Muscle of back (tissue), 13 donors: Measurements from ENCODE around the gene ATG14. TPM values are rescaled to one million over a fixed set of nuclear protein-coding genes. Genes with fewer than 3 reads are reported as not detected.
"Not testable (repeated sequence)": the region's sequence is repeated elsewhere in the genome, so short reads cannot be mapped to it uniquely, and the experiment has no call there.

ENCODE experiments used
- DNase-seq, 3 donors: peaks; one replicate each; pipeline versions ENCODE4 v3.0.0 to v3.0.0-alpha.2; 2013
- long read RNA-seq, 9 donors: transcript quantifications; one replicate each; lab custom pipeline, GENCODE V29; 2026
- polyA plus RNA-seq, 10 donors: library from polyadenylated mRNA; unstranded; fragments of 120-200 nt; gene quantifications; one replicate each; pipeline ENCODE4 v1.2.1, GENCODE V29; 2013; ENCODE audit not compliant: insufficient read length in 10 of 10

The ATG14 gene
- 10 to 100 TPM; 10.3 to 18.5 (median 14.1) TPM for polyA plus RNA-seq
- long read RNA-seq, donor 1, full-length matches to known transcripts: 2 of 2 reads
- long read RNA-seq, donor 1, partial matches to known transcripts: 0 of 2 reads
- long read RNA-seq, donor 1, other reads (novel, unspliced or antisense): 0 of 2 reads
- long read RNA-seq, donor 2, full-length matches to known transcripts: 1 of 1 reads
- long read RNA-seq, donor 2, partial matches to known transcripts: 0 of 1 reads
- long read RNA-seq, donor 2, other reads (novel, unspliced or antisense): 0 of 1 reads
- long read RNA-seq, donor 3: 0 reads
- long read RNA-seq, donor 4, full-length matches to known transcripts: 1 of 1 reads
- long read RNA-seq, donor 4, partial matches to known transcripts: 0 of 1 reads
- long read RNA-seq, donor 4, other reads (novel, unspliced or antisense): 0 of 1 reads
- long read RNA-seq, donor 5, full-length matches to known transcripts: 1 of 1 reads
- long read RNA-seq, donor 5, partial matches to known transcripts: 0 of 1 reads
- long read RNA-seq, donor 5, other reads (novel, unspliced or antisense): 0 of 1 reads
- long read RNA-seq, donor 6, full-length matches to known transcripts: 1 of 1 reads
- long read RNA-seq, donor 6, partial matches to known transcripts: 0 of 1 reads
- long read RNA-seq, donor 6, other reads (novel, unspliced or antisense): 0 of 1 reads
- long read RNA-seq, donor 7, full-length matches to known transcripts: 3 of 3 reads
- long read RNA-seq, donor 7, partial matches to known transcripts: 0 of 3 reads
- long read RNA-seq, donor 7, other reads (novel, unspliced or antisense): 0 of 3 reads
- long read RNA-seq, donor 8, full-length matches to known transcripts: 3 of 3 reads
- long read RNA-seq, donor 8, partial matches to known transcripts: 0 of 3 reads
- long read RNA-seq, donor 8, other reads (novel, unspliced or antisense): 0 of 3 reads
- long read RNA-seq, donor 9: 0 reads

DNA sequence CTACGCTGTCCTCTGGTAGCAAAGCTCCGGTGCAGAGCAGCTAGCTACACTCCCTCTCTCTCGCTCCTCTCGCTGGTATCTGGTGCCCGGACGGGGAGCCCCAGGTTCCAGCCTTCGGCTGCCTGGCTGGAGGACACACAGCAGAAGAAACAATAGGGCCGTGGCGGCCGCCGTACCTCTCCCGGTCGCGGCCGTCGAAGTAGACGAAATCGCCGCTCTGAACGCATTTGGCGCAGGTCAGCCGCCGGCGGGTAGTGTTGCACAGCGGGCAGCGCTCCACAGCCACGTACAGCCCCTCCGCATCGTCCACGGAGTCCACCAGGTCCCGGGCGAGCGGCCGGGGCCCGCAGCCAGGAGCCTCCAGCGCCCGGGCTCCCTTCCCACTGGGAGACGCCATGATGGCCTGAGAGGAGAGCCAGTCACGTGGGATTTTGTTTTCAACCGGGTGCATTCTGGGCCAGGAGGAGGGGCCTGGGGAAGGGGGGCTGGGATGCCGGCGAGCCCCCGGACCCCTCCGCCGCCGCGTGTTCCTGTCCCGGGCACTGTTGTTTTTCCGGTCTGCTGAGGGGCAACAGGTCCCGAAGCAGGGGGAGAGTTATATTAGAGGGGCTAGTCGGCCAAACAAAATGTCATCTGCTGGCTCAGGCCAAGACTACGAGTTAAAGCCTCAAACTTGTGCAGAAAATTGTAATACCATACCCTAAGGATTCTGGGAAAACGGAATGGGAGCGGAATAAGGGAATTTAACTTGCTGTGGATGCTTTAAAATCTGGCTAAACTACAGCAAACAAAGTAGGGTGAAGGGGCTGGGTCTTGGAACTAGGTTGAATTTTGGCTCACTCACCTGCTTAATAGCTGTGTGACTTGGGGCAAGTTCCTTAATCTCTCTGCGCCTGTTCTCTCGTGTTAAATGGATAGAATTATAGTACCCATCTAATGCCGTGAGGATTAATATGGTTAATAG is at the start of gene ATG14:
TSS of gene ATG14 (minus strand) at position 405 of the 964 bp plus-strand sequence. CDS start at position 397, 8 bp downstream.
- DNase-seq: peak; percentile 88 to 96 (median 90)

DNA sequence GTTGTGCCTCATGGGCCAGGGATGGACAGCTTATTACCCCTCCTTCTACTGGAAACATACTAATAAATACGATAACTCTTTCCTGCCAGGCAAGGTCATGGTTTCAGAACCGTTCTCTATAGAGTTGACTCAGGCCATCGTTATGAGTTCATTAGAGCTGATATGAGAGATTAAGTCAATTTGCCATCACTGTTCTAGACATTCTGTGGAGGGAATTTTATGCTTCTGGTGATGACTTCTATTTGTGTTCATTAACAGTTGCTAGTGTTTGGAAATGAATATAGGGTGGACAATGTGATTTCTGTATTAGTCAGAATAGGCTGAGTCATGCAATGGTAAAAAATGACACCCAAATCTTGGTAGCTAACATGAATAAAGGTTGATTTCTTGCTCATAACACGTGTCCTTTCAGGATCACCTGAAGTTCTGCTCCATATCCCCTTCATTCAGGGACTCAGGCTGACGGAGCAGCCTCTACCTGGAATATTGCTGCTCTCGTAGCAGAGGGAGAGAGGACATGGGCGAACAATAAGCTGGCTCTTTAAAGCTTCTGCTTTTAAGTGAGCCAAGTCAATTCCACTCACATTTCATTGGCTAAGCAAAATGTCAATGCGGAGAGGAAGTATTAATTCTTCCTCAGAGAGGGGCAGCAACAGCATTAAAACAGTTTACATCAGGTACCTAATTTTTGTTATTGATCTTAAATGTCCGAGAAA is 47.3 kb upstream of the ATG14 start:
- DNase-seq: no peak

DNA sequence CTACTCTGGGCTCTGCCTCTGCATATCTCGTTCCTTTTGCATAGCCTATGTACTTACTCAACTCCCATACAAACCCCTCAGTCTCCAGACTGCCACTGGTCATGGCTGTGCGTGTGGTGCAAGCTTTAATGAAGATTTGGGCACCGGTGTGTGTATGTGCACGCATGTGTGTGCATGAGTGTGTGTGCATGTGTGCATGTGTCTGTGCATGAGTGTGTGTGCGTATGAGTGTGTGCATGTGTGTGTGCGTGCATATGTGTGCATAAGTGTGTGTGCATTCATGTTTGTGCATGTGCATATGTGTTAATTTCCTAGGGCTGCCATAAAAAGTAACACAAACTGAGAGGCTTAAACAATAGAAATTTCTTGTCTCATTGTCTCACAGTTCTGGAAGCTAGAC is 45.9 kb upstream of the ATG14 start:
- DNase-seq: no peak

- not testable (repeated sequence) for DNase-seq
Measured at GRCh38 chr14:55456411-55456810, 44.8 kb upstream of the ATG14 start.

GRCh38 chr14:55454264-55455002 is 42.8 kb upstream of the ATG14 start:
- DNase-seq: peak; percentile 56 to 84 (median 75)

- no peak for DNase-seq
Measured at GRCh38 chr14:55451950-55452349, 40.3 kb upstream of the ATG14 start.

DNA sequence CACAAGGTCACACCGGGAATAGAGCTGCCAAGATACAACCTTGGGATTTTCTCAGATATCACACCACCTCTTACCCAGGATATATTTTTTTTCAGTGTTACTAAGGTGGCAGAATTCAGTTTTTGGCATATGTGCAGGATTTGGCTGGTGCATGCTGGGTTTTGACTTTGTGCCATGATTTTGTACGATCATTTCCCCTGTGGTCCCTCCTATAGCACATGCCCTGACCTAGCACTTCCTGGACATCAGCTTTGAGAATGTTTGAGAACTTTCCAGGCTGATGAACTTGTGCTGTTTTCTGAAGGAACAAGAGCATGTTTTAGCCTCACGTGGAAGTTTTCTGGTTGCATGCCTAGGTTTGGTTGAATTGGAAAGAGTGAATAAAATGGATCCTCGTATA is 39.8 kb upstream of the ATG14 start:
- no peak for DNase-seq

DNA sequence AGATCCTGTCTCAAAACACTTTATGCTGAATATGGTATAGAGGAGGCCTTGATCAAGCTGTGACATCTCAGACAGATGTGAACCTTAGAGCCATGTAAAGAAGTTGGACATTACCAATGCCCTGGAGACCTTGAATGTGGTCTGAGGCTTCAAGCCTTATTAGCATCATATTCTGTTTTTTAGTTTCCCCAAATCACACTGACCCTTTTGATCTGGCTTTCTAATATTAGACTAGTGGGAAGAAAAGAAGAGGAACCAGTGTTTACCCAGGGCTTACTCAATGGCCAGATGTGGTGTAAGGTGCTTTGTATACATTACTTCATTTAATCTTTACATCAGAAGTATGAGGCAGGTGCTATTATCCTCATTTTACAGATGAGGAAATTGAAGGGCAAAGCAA is 39.4 kb upstream of the ATG14 start:
- DNase-seq: no peak

GRCh38 chr14:55450539-55450938 is 38.9 kb upstream of the ATG14 start:
- no peak for DNase-seq

DNA sequence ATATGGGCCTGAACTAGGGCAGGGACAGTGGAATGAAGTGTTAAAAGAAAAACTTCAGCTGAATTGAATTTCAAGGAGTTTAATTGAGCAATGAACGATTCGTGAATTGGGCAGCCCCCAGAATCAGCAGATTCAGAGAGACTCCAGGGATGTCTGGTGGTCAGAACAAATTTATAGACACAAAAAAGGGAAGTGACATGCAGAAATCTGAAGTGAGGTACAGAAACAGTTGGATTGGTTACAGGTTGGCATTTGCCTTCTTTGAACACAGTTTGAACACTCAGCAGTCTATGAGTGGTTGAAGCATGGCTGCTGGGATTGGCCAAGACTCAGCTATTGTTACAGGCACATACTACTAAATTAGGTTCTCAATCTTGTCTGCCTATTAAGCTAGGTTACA is 38.5 kb upstream of the ATG14 start:
- DNase-seq: no peak

DNA sequence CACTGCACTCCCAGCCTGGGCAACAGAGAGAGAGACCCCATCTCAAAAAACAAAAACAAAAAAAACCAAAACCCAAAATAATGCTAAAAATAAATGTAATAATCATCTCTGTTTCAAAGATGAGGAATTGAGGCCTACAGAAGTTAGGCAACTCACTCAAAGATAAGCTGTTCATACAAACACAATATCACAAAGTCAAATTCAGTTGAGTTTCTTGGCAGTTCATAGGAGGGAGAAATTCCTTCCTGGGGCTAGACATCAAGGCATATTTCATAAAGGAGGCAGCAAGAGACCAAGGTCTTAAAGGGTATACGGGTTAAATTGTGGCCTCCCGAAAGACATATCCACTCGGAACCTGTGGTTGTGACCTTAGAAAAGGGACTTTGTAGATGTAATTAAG is 37.5 kb upstream of the ATG14 start:
- DNase-seq: no peak

GRCh38 chr14:55448141-55448614 is 36.5 kb upstream of the ATG14 start:
- peak in 2 of 3 donors; percentile 15 to 95 for DNase-seq

DNA sequence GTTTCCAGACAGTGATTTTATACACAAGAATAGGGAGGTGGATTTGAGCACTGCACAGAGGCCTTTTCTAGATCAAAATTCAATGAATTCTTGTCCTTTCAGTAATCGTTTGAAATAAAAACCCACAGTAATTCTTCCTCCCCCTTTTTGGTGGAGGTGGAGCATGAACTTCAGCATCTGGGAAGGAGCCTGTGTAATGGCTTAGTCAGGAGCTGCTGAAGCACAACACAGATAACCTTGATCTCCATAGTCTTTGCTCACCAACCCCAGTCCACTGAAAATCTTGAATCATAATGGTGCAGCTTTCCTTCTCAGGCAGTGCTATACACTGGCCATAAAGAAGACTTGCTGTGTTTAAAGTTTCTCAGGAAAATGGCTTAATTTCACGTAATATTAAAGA is 35.2 kb upstream of the ATG14 start:
- peak in 1 of 3 donors; percentile 53 for DNase-seq

GRCh38 chr14:55446127-55446736 is 34.6 kb upstream of the ATG14 start:
- peak; percentile 61 to 69 (median 62) for DNase-seq

GRCh38 chr14:55441286-55441685 is 29.7 kb upstream of the ATG14 start:
- no peak for DNase-seq

GRCh38 chr14:55440385-55440784 is 28.8 kb upstream of the ATG14 start, which contains the start of gene TBPL2:
TSS of gene TBPL2 (minus strand) at chr14:55440616. CDS start at chr14:55440449, 167 bp downstream.
- no peak for DNase-seq

DNA sequence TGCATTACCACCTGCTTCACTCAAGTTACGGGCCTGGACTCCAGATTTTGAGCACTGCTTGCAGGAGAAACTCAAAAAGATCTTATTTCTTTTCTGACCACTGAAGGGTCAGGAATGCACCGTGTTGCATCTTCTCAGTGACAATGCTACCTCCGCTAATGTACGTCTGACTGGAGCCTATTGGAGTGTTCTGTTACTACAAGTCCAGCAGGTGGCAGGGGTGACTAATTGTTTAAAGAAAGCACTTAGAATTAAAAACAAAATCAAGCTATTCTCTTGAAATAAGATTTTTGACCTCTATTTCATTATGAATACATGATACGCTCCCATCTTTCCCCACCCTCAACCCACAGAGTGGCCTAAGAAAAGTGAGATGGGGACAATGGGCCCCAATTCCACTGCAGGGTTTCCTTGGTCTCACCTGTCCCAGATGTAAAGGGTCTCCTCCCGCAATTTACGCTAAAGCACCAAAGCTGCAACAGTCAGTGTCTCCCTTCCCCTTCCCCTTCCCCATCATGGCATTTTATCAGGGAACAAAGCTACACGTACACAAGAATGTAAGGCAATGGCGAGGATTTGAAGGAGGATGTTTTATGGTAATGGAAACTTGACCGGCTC is 26.5 kb upstream of the ATG14 start:
- DNase-seq: peak; percentile 25 to 55 (median 28)

DNA sequence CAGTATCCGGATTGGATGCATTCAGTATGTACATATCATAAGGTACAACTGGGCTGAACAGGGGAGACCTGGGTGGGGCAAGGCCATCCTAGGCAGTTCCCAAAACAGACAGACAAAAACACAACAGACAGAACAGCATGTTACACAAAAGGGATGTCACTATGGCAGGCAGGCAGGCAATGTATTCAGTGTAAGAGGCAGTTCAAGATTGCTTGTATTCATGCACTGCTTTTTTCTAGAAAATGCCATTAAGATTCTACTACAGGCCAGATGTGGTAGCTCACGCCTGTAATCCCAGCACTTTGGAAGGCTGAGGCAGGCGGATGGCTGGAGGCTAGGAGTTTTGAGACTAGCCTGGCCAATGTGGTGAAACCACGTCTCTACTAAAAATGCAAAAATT is 25.3 kb upstream of the ATG14 start:
- DNase-seq: no peak

DNA sequence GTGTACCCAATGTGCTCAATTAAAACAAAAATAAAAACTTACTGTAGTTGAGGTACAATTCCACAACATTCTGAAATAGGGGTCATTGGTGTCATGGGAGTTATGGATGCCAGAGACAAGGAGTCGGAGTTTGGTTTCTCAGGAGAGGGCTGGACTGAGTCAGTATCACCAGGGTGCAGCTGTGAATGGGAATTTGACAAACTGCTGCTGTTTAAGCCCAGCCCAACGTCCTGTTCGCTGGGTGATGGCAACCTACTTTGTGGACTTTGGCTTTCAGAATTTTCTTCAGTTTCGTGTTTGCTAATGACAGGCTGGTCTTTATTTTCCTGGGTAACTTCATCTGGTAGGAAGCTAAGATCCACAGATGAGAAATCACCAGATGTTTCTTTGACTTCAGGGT is 24.9 kb upstream of the ATG14 start:
- no peak for DNase-seq
